HCT116 (cell line): ENCODE data around the gene NUMB. TPM values are rescaled to one million over a fixed set of nuclear protein-coding genes. Genes with fewer than 3 reads are reported as not detected.

ENCODE experiments used
- ATAC-seq: fragments of 200-7000 bp; cut with Tn5 transposase; 2 replicates; pipeline ENCODE4 v1.9.1; 2020; ENCODE audit warnings: mild to moderate bottlenecking, moderate library complexity
- BruUV-seq: library from RNA; stranded (reverse); fragments of 400-500 nt; replicated peaks from 2 replicates; lab custom pipeline; 2021; lab: Mats Ljungman, UMichigan
- CTCF ChIA-PET: fragments of 300-600 bp; sonication (Branson Sonifier 250); formaldehyde crosslinking; loops from one replicate; lab custom pipeline; 2021; ENCODE audit warnings: antibody characterized with exemption; lab: Charles Lee
- POLR2A ChIA-PET: fragments of 300-600, 350-600 bp; sonication (Branson Sonifier 250); formaldehyde crosslinking; loops from one replicate; lab custom pipeline; 2021; ENCODE audit warnings: antibody characterized with exemption; lab: Charles Lee
- RAD21 ChIA-PET, 2 experiments: fragments of 300-600 bp; sonication (Branson Sonifier 250); formaldehyde crosslinking; loops; one replicate each; lab custom pipeline; 2023; ENCODE audit warnings: low total read pairs in 2 of 2; ENCODE audit not compliant: uncharacterized antibody in 2 of 2, unreplicated experiment in 2 of 2, low non-redundant PET in 1 of 2; lab: Charles Lee
- DNase-seq: peaks from one replicate; pipeline ENCODE4 v3.0.0-alpha.2; 2010; ENCODE audit warnings: low read depth, low spot score
- H2AFZ ChIP-seq: fragments of 200-600 bp; shearing (Covaris generic), sonication (generic); 2 replicates; pipeline ENCODE4 v1.6.1; 2017; ENCODE audit warnings: low read depth, mixed run types, mixed read lengths, antibody characterized with exemption, low read length; ENCODE audit not compliant: poor library complexity, severe bottlenecking
- H3K27ac ChIP-seq: 2 replicates; pipeline ENCODE4 v1.5.1; 2012; ENCODE audit warnings: low read depth, low read length
- H3K27me3 ChIP-seq: fragments of 200-600 bp; sonication (generic); 2 replicates; pipeline ENCODE4 v1.6.1; 2016; ENCODE audit warnings: mixed run types, low read length, mixed read lengths; ENCODE audit not compliant: insufficient read depth
- H3K36me3 ChIP-seq, 2 experiments: fragments of 200-500 bp in 1 of 2; fragments of 200-600 bp in 1 of 2; sonication (Bioruptor generic) in 1 of 2; sonication (generic) in 1 of 2; 2 replicates each; pipeline versions ENCODE4 v1.5.1 to v1.6.1; 2014 to 2016; ENCODE audit warnings: low read length in 2 of 2, inconsistent platforms in 1 of 2, mixed read lengths in 1 of 2, mixed run types in 1 of 2; ENCODE audit not compliant: insufficient read depth in 2 of 2, control insufficient read depth in 1 of 2
- H3K4me1 ChIP-seq, 2 experiments: fragments of 200-600 bp in 1 of 2; sonication (generic) in 1 of 2; 2 replicates each; pipeline versions ENCODE4 v1.5.1 to v1.6.1; 2012 to 2017; ENCODE audit warnings: low read length in 2 of 2, inconsistent platforms in 1 of 2, mild to moderate bottlenecking in 1 of 2, mixed read lengths in 1 of 2, mixed run types in 1 of 2, moderate library complexity in 1 of 2; ENCODE audit not compliant: insufficient read depth in 2 of 2, control insufficient read depth in 1 of 2
- H3K4me2 ChIP-seq: fragments of 200-600 bp; sonication (generic); 2 replicates; pipeline ENCODE4 v1.6.1; 2017; ENCODE audit warnings: mixed run types, low read length, mixed read lengths
- H3K4me3 ChIP-seq, 2 experiments: fragments of 200-600 bp in 1 of 2; sonication (generic) in 1 of 2; replicated peaks in 1 of 2; 2 replicates each; pipeline ENCODE4 v1.5.1; 2011 to 2016; ENCODE audit warnings: low read length in 2 of 2, control low read depth in 1 of 2, low read depth in 1 of 2, mild to moderate bottlenecking in 1 of 2, mixed read lengths in 1 of 2, mixed run types in 1 of 2
- H3K79me2 ChIP-seq: fragments of 200-600 bp; sonication (generic); 2 replicates; pipeline ENCODE4 v1.6.1; 2017; ENCODE audit warnings: mild to moderate bottlenecking, mixed run types, low read length, moderate library complexity, mixed read lengths; ENCODE audit not compliant: insufficient read depth
- H3K9ac ChIP-seq: fragments of 200-600 bp; sonication (generic); 2 replicates; pipeline ENCODE4 v1.6.1; 2016; ENCODE audit warnings: low read length, mixed read lengths
- H3K9me2 ChIP-seq: fragments of 200-600 bp; sonication (generic), shearing (Covaris generic); 2 replicates; pipeline ENCODE4 v1.6.1; 2017; ENCODE audit warnings: mixed run types, mild to moderate bottlenecking, moderate library complexity; ENCODE audit not compliant: insufficient read depth
- H3K9me3 ChIP-seq, 2 experiments: fragments of 200-500 bp in 1 of 2; fragments of 200-600 bp in 1 of 2; sonication (Bioruptor generic) in 1 of 2; sonication (generic) in 1 of 2; 2 replicates each; pipeline ENCODE4 v1.6.1; 2014 to 2017; ENCODE audit warnings: low read length in 2 of 2, mixed read lengths in 2 of 2, inconsistent platforms in 1 of 2, low read depth in 1 of 2, mild to moderate bottlenecking in 1 of 2, mixed run types in 1 of 2, moderate library complexity in 1 of 2; ENCODE audit not compliant: control insufficient read depth in 1 of 2, insufficient read depth in 1 of 2
- H4K20me1 ChIP-seq: fragments of 200-600 bp; sonication (generic), shearing (Covaris generic); 2 replicates; pipeline ENCODE4 v1.6.1; 2017; ENCODE audit warnings: mixed run types, mild to moderate bottlenecking, moderate library complexity; ENCODE audit not compliant: insufficient read depth
- CBX3 ChIP-seq: IDR thresholded peaks from 2 replicates; pipeline ENCODE4 v1.6.1; 2012; ENCODE audit warnings: low read depth
- CEBPB ChIP-seq: IDR thresholded peaks from 2 replicates; pipeline ENCODE4 v1.6.1; 2012; ENCODE audit warnings: low read depth
- CTCF ChIP-seq, 3 experiments: fragments of 200-600 bp in 1 of 3; sonication (generic) in 1 of 3; IDR thresholded peaks in 2 of 3; conservative IDR thresholded peaks in 1 of 3; 2 replicates each; pipeline ENCODE4 v1.5.1; 2012 to 2017; ENCODE audit warnings: low read depth in 2 of 3, low read length in 2 of 3, antibody characterized with exemption in 1 of 3, borderline replicate concordance in 1 of 3, control low read depth in 1 of 3, mild to moderate bottlenecking in 1 of 3, mixed read lengths in 1 of 3, mixed run types in 1 of 3, moderate library complexity in 1 of 3; ENCODE audit not compliant: insufficient read depth in 1 of 3
- EGR1 ChIP-seq: IDR thresholded peaks from 2 replicates; pipeline ENCODE4 v1.6.1; 2012; ENCODE audit warnings: low read depth
- EZH2 ChIP-seq: fragments of 200-600 bp; sonication (generic); IDR thresholded peaks from 2 replicates; pipeline ENCODE4 v1.6.1; 2017; ENCODE audit warnings: antibody characterized with exemption, mixed run types
- EZH2phosphoT487 ChIP-seq: fragments of 200-600 bp; IDR thresholded peaks from 2 replicates; pipeline ENCODE4 v1.6.1; 2018; ENCODE audit warnings: antibody characterized with exemption, borderline replicate concordance
- FOSL1 ChIP-seq: IDR thresholded peaks from 2 replicates; pipeline ENCODE4 v1.6.1; 2012; ENCODE audit warnings: low read depth
- JUND ChIP-seq: IDR thresholded peaks from 2 replicates; pipeline ENCODE4 v1.6.1; 2012
- MAX ChIP-seq: IDR thresholded peaks from 2 replicates; pipeline ENCODE4 v1.6.1; 2012
- POLR2A ChIP-seq: IDR thresholded peaks from 2 replicates; pipeline ENCODE4 v1.7.0; 2011; ENCODE audit warnings: borderline replicate concordance; ENCODE audit not compliant: insufficient read depth, insufficient read length; ENCODE audit errors: extremely low read depth
- POLR2AphosphoS5 ChIP-seq: IDR thresholded peaks from 2 replicates; pipeline ENCODE4 v1.6.1; 2011; ENCODE audit warnings: mild to moderate bottlenecking, low read depth, low read length, moderate library complexity
- REST ChIP-seq: IDR thresholded peaks from 2 replicates; pipeline ENCODE4 v1.6.1; 2012; ENCODE audit warnings: low read depth
- SIN3A ChIP-seq: IDR thresholded peaks from 2 replicates; pipeline ENCODE4 v1.6.1; 2012; ENCODE audit warnings: low read depth
- SP1 ChIP-seq: IDR thresholded peaks from 2 replicates; pipeline ENCODE4 v1.6.1; 2012; ENCODE audit warnings: low read depth
- SRF ChIP-seq: IDR thresholded peaks from 2 replicates; pipeline ENCODE4 v1.6.1; 2012; ENCODE audit warnings: low read depth
- YY1 ChIP-seq: IDR thresholded peaks from 2 replicates; pipeline ENCODE4 v1.6.1; 2011; ENCODE audit warnings: low read length, low read depth, moderate library complexity, mild to moderate bottlenecking; ENCODE audit not compliant: insufficient replicate concordance; ENCODE audit errors: extremely low read depth
- ZBTB33 ChIP-seq: IDR thresholded peaks from 2 replicates; pipeline ENCODE4 v1.6.1; 2011; ENCODE audit warnings: mild to moderate bottlenecking, low read length, moderate library complexity; ENCODE audit not compliant: insufficient replicate concordance; ENCODE audit errors: extremely low read depth
- ZFX ChIP-seq: fragments of 450-650 bp; IDR thresholded peaks from 2 replicates; pipeline ENCODE4 v1.6.1; 2017
- ZNF274 ChIP-seq: fragments of 200-500 bp; sonication (Bioruptor generic); IDR thresholded peaks from 2 replicates; pipeline ENCODE4 v1.6.1; 2014; ENCODE audit warnings: mild to moderate bottlenecking, low read depth, low read length, inconsistent platforms
- intact Hi-C: fragments of 100-400 bp; cut with micrococcal nuclease; formaldehyde crosslinking; loops from 2 replicates; pipeline ENCODE4 v1.10.0; 2022
- total RNA-seq: library from RNA; stranded (reverse); gene quantifications from one replicate; pipeline ENCODE4 v1.2.1, GENCODE V29; 2021; ENCODE audit not compliant: unreplicated experiment

NUMB gene
- total RNA-seq, 1 experiment from 2014 or later = 43.0 TPM

- no peak for TF ChIP-seq ZNF274
- no peak for TF ChIP-seq FOSL1
- no peak for TF ChIP-seq JUND
- no peak for TF ChIP-seq CBX3
- TF ChIP-seq REST = no peak
- no peak for TF ChIP-seq SP1
- TF ChIP-seq EGR1 = no peak
- TF ChIP-seq SRF = no peak
- TF ChIP-seq EZH2 = no peak
- no peak for TF ChIP-seq CEBPB
- no peak for TF ChIP-seq POLR2A
- TF ChIP-seq MAX = no peak
- TF ChIP-seq EZH2phosphoT487 = no peak
- TF ChIP-seq SIN3A = no peak
- no peak for TF ChIP-seq POLR2AphosphoS5
- no peak for TF ChIP-seq ZFX
- TF ChIP-seq CTCF (IDR thresholded peaks at IDR 0.05 in 2 of 3, conservative IDR thresholded peaks at IDR 0.05 in 1 of 3; ENCODE audit: borderline replicate concordance in 1 of 3, insufficient read depth in 1 of 3, low read depth in 2 of 3, low read length in 2 of 3) = no peak
- no peak for TF ChIP-seq YY1
- TF ChIP-seq ZBTB33 = no peak
- POLR2A ChIA-PET = no interaction called here
Measured at GRCh38 chr14:73293782-73294781, 164.3 kb downstream of the NUMB start.

More at GRCh38 chr14:73293782-73294781, 164.3 kb downstream of the NUMB start:
- intact Hi-C loops = no loop called here
- H3K4me1 ChIP-seq = no peaks in the 10 kb centered on the region
- no TSS peak for BruUV-seq
- H3K79me2 ChIP-seq = no peaks in the 10 kb centered on the region
- H3K27ac ChIP-seq = no peak overlapping the region
- no peak for DNase-seq
- H3K36me3 ChIP-seq = peaks cover 0 to 4% of the 10 kb centered on the region in 2 experiments; a peak in 1 of 4 replicates
- no peaks in the 10 kb centered on the region; a peak in 1 of 4 replicates for H3K9me3 ChIP-seq
- no peak overlapping the region for H2AFZ ChIP-seq
- H3K4me2 ChIP-seq = no peak overlapping the region
- ChIA-PET CTCF (interaction anchor here (1.2 to 3.0 kb wide), 15 partner anchors 9 to 780 kb away, joined by 3 to 98 read pairs (median 8); partner anchors contain the start of genes NUMB and RIOX1), RAD21 (interaction anchor here (1.7 to 3.1 kb wide), 2 partner anchors 178 kb away, joined by 15 to 24 read pairs; no protein-coding TSS in a partner anchor)
- no peaks in the 10 kb centered on the region; the same call in 1 of the 2 replicates for H4K20me1 ChIP-seq
- no peak overlapping the region for H3K4me3 ChIP-seq
- no peak overlapping the region for H3K9ac ChIP-seq
- ATAC-seq = no peak
- no peaks in the 10 kb centered on the region for H3K27me3 ChIP-seq
- no peaks in the 10 kb centered on the region for H3K9me2 ChIP-seq
